Neuronal stem cell (in vitro differentiated cells): ENCODE measurements around the gene TPO.

Experiments used
- DNase-seq: peaks from one replicate; pipeline ENCODE4 v3.0.0-alpha.2; 2013; ENCODE audit warnings: low spot score
- H2AFZ ChIP-seq: one replicate; pipeline ENCODE4 v1.6.1; 2013; ENCODE audit warnings: mild to moderate bottlenecking, low read length, inconsistent platforms
- H2AK5ac ChIP-seq: 2 replicates; pipeline ENCODE4 v1.6.1; 2013; ENCODE audit warnings: low read depth, mild to moderate bottlenecking, inconsistent platforms, low read length, moderate library complexity, mixed read lengths
- H2BK120ac ChIP-seq: 2 replicates; pipeline ENCODE4 v1.6.1; 2013; ENCODE audit warnings: low read depth, mild to moderate bottlenecking, inconsistent platforms, low read length, moderate library complexity, mixed read lengths
- H2BK12ac ChIP-seq: one replicate; pipeline ENCODE4 v1.6.1; 2013; ENCODE audit warnings: low read length, inconsistent platforms
- H2BK15ac ChIP-seq: 2 replicates; pipeline ENCODE4 v1.6.1; 2013; ENCODE audit warnings: mild to moderate bottlenecking, low read length, inconsistent platforms, mixed read lengths
- H2BK5ac ChIP-seq: one replicate; pipeline ENCODE4 v1.6.1; 2013; ENCODE audit warnings: inconsistent platforms, mild to moderate bottlenecking, low read length, moderate library complexity
- H3K14ac ChIP-seq: one replicate; pipeline ENCODE4 v1.6.1; 2013; ENCODE audit warnings: low read length, inconsistent platforms
- H3K18ac ChIP-seq: 2 replicates; pipeline ENCODE4 v1.6.1; 2013; ENCODE audit warnings: low read length, inconsistent platforms
- H3K23ac ChIP-seq: 2 replicates; pipeline ENCODE4 v1.6.1; 2013; ENCODE audit warnings: low read depth, mild to moderate bottlenecking, mixed read lengths, low read length, inconsistent platforms; ENCODE audit not compliant: poor library complexity
- H3K27ac ChIP-seq: replicated peaks from 3 replicates; pipeline ENCODE4 v1.5.1; 2013; ENCODE audit warnings: low read length, inconsistent platforms
- H3K27me3 ChIP-seq, 3 experiments: 2 replicates each; pipeline ENCODE4 v1.6.1; 2013; ENCODE audit warnings: low read length in 3 of 3, mild to moderate bottlenecking in 2 of 3, inconsistent platforms in 1 of 3, low read depth in 1 of 3, mixed read lengths in 1 of 3, moderate library complexity in 1 of 3; ENCODE audit not compliant: control insufficient read depth in 3 of 3, insufficient read depth in 3 of 3
- H3K36me3 ChIP-seq, 2 donors: replicated peaks in 1 of 2; 2 replicates each; pipeline ENCODE4 v1.6.1; 2013; ENCODE audit warnings: low read length in 2 of 2; ENCODE audit not compliant: control insufficient read depth in 2 of 2, insufficient read depth in 2 of 2
- H3K4ac ChIP-seq: 2 replicates; pipeline ENCODE4 v1.6.1; 2013; ENCODE audit warnings: inconsistent platforms, mild to moderate bottlenecking, low read length, moderate library complexity
- H3K4me1 ChIP-seq, 2 donors: 1 replicate in 1 of 2; 2 replicates in 1 of 2; pipeline ENCODE4 v1.6.1; 2013; ENCODE audit warnings: low read length in 2 of 2, low read depth in 1 of 2; ENCODE audit not compliant: control insufficient read depth in 2 of 2, insufficient read depth in 1 of 2
- H3K4me2 ChIP-seq: one replicate; pipeline ENCODE4 v1.6.1; 2013; ENCODE audit warnings: mild to moderate bottlenecking, low read length, inconsistent platforms; ENCODE audit not compliant: insufficient read depth, poor library complexity, severe bottlenecking
- H3K4me3 ChIP-seq, 2 donors: 2 replicates each; pipeline ENCODE4 v1.5.1; 2013; ENCODE audit warnings: low read length in 2 of 2, mild to moderate bottlenecking in 2 of 2, inconsistent platforms in 1 of 2, moderate library complexity in 1 of 2
- H3K79me1 ChIP-seq: one replicate; pipeline ENCODE4 v1.6.1; 2013; ENCODE audit warnings: low read depth, mild to moderate bottlenecking, inconsistent platforms, low read length, moderate library complexity
- H3K9ac ChIP-seq: one replicate; pipeline ENCODE4 v1.6.1; 2013; ENCODE audit warnings: mild to moderate bottlenecking, low read depth, low read length, inconsistent platforms; ENCODE audit not compliant: poor library complexity
- H3K9me3 ChIP-seq, 2 donors: replicated peaks in 1 of 2; 2 replicates each; pipeline versions ENCODE3 to v1.6.1; 2013; ENCODE audit warnings: low read length in 2 of 2, mild to moderate bottlenecking in 2 of 2, inconsistent platforms in 1 of 2, low read depth in 1 of 2, mixed read lengths in 1 of 2, moderate library complexity in 1 of 2; ENCODE audit not compliant: control insufficient read depth in 2 of 2, insufficient read depth in 1 of 2
- H4K8ac ChIP-seq: one replicate; pipeline ENCODE4 v1.6.1; 2013; ENCODE audit warnings: low read depth, mild to moderate bottlenecking, inconsistent platforms, low read length, moderate library complexity
- H4K91ac ChIP-seq: one replicate; pipeline ENCODE4 v1.6.1; 2013; ENCODE audit warnings: low read length, low read depth, mild to moderate bottlenecking, inconsistent platforms; ENCODE audit not compliant: poor library complexity
- WGBS, 2 donors: extraction: QIAGEN DNeasy Blood & Tissue Kit; methylation state at CpG; one replicate each; pipeline ENCODE4 v1.1.7; 2013; ENCODE audit warnings: missing lambda C conversion rate in 2 of 2, mixed read lengths in 1 of 2; ENCODE audit not compliant: insufficient read length in 2 of 2, insufficient replicate concordance in 1 of 2; ENCODE audit errors: extremely low coverage in 2 of 2; 5-methylcytosine and 5-hydroxymethylcytosine counted together

TPO gene

DNA sequence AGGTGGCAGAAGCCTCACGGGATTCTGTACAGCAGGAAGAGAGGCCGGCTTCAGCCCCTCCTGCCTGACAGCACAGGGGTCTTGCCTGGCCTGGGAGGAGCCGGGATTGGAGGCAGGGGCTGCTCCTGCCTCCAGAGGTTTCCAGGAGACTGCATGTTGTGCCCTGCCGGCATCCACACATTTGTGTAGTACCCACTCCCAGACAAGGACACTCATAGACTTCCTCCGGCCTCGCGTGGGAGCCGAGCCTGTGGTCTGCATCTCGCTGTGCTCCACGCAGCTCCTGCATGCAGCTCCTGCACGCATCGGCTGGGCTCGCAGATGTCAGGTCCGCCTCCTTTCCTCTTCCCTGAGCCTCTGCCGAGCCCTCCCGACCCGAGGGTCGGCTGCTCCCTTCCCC is 34.7 kb downstream of the TPO start:
- Histone ChIP-seq H3K4me3 (no peak overlapping the region), H3K14ac (peak overlapping the region; percentile 6), H2BK15ac (no peak overlapping the region), H2AK5ac (no peak overlapping the region), H3K79me1 (peaks cover 3% of the 10 kb centered on the region), H3K9ac (no peak overlapping the region), H3K4ac (peak overlapping the region; percentile 46), H3K36me3 (no peaks in the 10 kb centered on the region), H4K91ac (no peak overlapping the region), H3K27me3 (no peaks in the 10 kb centered on the region), H3K18ac (peak overlapping the region; percentile 13), H3K27ac (no peak overlapping the region), H3K4me1 (no peaks in the 10 kb centered on the region), H2BK120ac (no peak overlapping the region), H2BK12ac (no peak overlapping the region), H3K9me3 (no peaks in the 10 kb centered on the region), H3K4me2 (no peak overlapping the region), H2AFZ (no peak overlapping the region), H4K8ac (peak overlapping the region; percentile 17), H2BK5ac (no peak overlapping the region), H3K23ac (peak overlapping the region; percentile 31)
- no CpG with 5 or more reads among the region's 18 CpGs for WGBS, 2 donors
- DNase-seq = no peak

DNA sequence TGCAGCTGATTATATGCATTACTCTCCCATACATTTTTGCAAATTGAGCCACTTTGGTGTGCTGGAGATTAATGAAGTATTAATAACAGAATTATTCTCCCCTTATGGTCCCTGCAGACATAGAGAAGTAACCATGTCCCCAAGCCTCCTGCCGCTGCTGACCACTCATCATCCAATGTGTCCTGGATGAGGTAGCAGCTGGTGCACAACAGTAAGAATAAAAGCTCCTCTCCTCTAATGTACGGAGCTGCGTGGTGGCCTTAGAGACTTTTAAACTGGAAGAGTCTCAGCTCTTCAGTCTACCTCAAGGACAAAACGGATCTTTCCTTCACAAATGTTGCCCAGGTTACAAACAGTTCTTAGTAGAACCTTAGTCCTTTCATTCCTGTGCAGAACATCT is 37.7 kb downstream of the TPO start:
- Histone ChIP-seq H4K8ac (no peak overlapping the region), H4K91ac (no peak overlapping the region), H2BK15ac (no peak overlapping the region), H3K14ac (no peak overlapping the region), H3K4me2 (no peak overlapping the region), H3K18ac (no peak overlapping the region), H3K4me1 (no peaks in the 10 kb centered on the region), H2BK120ac (no peak overlapping the region), H3K4ac (no peak overlapping the region), H3K79me1 (peaks cover 3% of the 10 kb centered on the region), H3K27me3 (no peaks in the 10 kb centered on the region), H2BK12ac (no peak overlapping the region), H2AFZ (no peak overlapping the region), H3K23ac (no peak overlapping the region), H3K9me3 (no peaks in the 10 kb centered on the region), H3K4me3 (no peak overlapping the region), H2BK5ac (no peak overlapping the region), H3K27ac (no peak overlapping the region), H3K9ac (no peak overlapping the region), H3K36me3 (no peaks in the 10 kb centered on the region), H2AK5ac (no peak overlapping the region)
- no peak for DNase-seq
- no CpG with 5 or more reads among the region's 4 CpGs for WGBS, 2 donors

DNA sequence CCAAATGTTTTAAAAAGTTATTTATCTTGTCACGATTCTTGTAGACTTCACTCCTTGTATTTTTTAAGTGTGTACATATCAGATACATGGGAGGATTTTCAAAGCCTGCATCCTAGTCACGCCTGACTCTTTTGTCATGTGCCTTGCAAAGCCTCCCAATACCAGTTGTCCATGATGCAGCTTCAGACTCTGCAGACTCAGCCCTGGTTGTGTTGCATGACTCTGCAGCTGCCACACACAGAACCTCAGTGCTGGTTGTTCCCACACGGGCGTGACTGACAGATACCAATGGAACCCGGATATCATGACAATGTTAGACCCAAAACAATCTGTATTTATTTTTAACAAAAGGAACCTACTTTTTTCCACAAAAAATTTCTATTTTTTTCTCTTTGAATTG is 38.2 kb downstream of the TPO start:
- no peak overlapping the region for H2BK120ac ChIP-seq
- no peak overlapping the region for H3K4ac ChIP-seq
- H4K8ac ChIP-seq = no peak overlapping the region
- no peak overlapping the region for H3K18ac ChIP-seq
- no CpG with 5 or more reads among the region's 5 CpGs for WGBS, 2 donors
- H2BK12ac ChIP-seq = no peak overlapping the region
- no peak overlapping the region for H3K27ac ChIP-seq
- H3K4me2 ChIP-seq = no peak overlapping the region
- no peaks in the 10 kb centered on the region for H3K4me1 ChIP-seq
- H2AFZ ChIP-seq = no peak overlapping the region
- peaks cover 3% of the 10 kb centered on the region for H3K79me1 ChIP-seq
- no peaks in the 10 kb centered on the region for H3K9me3 ChIP-seq
- no peak overlapping the region for H3K4me3 ChIP-seq
- H2AK5ac ChIP-seq = no peak overlapping the region
- no peak overlapping the region for H2BK15ac ChIP-seq
- H2BK5ac ChIP-seq = no peak overlapping the region
- no peaks in the 10 kb centered on the region for H3K36me3 ChIP-seq
- no peak overlapping the region for H3K23ac ChIP-seq
- H3K27me3 ChIP-seq = no peaks in the 10 kb centered on the region
- H3K14ac ChIP-seq = no peak overlapping the region
- DNase-seq = no peak
- H4K91ac ChIP-seq = no peak overlapping the region
- H3K9ac ChIP-seq = no peak overlapping the region

DNA sequence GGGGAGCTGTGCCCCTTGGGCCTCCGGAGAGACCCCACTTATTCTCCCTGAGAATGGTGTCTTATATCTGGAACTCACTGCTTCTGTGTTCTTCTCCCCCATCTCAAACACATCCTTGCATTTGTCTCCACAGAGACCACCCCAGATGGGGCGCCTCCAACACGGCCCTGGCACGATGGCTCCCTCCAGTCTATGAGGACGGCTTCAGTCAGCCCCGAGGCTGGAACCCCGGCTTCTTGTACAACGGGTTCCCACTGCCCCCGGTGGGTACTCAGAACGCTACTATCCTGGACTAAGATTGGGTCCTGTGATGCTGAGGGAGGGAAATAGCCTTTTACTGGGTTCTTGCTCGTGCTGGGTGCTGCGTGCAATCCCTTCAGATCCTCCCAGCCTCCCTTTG is 40.3 kb downstream of the TPO start:
- H3K4ac ChIP-seq = no peak overlapping the region
- no peak overlapping the region for H3K4me2 ChIP-seq
- H3K18ac ChIP-seq = no peak overlapping the region
- no peak overlapping the region for H3K4me3 ChIP-seq
- H4K91ac ChIP-seq = no peak overlapping the region
- no peaks in the 10 kb centered on the region for H3K79me1 ChIP-seq
- H2BK120ac ChIP-seq = no peak overlapping the region
- no peak overlapping the region for H2BK15ac ChIP-seq
- H2AK5ac ChIP-seq = no peak overlapping the region
- H3K36me3 ChIP-seq = no peaks in the 10 kb centered on the region
- H3K27me3 ChIP-seq = no peaks in the 10 kb centered on the region
- H3K9ac ChIP-seq = no peak overlapping the region
- H3K27ac ChIP-seq = no peak overlapping the region
- H3K14ac ChIP-seq = no peak overlapping the region
- H2BK12ac ChIP-seq = no peak overlapping the region
- no peak overlapping the region for H4K8ac ChIP-seq
- no peak overlapping the region for H2AFZ ChIP-seq
- H3K9me3 ChIP-seq = no peaks in the 10 kb centered on the region
- H3K4me1 ChIP-seq = no peaks in the 10 kb centered on the region
- no peak overlapping the region for H3K23ac ChIP-seq
- H2BK5ac ChIP-seq = no peak overlapping the region
- DNase-seq = no peak
- no CpG with 5 or more reads among the region's 12 CpGs for WGBS, 2 donors
